ENCODE measurements around the gene VTN.

VTN gene

GRCh38 chr17:28317966-28318758 is 51.9 kb downstream of the VTN start:
- DNase-seq = no peak
